ENCODE measurements around the gene SERHL2.
"Not testable (repeated sequence)": the region's sequence is repeated elsewhere in the genome, so short reads cannot be mapped to it uniquely, and the experiment has no call there.

SERHL2 gene, protein sequence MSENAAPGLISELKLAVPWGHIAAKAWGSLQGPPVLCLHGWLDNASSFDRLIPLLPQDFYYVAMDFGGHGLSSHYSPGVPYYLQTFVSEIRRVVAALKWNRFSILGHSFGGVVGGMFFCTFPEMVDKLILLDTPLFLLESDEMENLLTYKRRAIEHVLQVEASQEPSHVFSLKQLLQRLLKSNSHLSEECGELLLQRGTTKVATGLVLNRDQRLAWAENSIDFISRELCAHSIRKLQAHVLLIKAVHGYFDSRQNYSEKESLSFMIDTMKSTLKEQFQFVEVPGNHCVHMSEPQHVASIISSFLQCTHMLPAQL

DNA sequence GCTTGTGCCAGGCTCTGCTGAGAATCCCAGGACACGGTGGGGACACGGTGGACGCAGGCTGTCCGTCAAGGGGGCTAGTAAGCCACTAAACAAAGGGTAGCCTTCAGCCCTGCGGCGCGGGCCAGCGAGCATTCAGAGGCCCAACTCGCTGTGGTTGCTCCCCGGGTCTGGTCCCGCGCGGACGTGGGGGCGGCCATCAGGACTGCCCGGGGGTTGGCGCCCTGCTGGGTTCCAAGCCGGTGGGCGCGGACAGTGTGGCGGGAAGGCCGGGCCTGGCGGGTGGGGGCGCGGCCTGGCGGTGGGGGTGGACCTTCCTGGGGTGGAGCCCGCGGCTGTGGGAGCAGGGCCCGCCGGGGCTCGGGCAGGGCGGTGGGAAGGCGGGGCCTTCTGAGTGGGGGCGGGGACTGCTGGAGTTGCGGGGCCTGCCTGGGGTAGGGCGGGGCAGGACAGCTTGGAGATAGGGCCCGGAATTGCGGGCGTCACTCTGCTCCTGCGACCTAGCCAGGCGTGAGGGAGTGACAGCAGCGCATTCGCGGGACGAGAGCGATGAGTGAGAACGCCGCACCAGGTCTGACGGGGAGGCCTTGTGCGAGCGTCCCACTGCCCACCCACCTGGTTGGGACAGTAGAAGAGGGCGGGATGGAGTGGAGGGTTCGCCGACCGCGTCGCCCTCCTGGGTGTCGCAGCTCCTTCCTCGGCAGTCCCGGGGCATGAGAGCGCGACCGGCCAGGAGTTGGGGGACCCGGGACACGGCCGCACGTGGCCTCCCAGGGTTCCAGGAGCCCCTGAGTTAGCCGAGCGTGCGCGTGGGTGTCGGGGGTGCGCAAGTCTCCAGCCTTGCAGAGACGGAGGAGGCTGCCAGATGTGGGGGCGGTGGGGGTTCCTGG is at the start of gene SERHL2:
TSS of gene SERHL2 (plus strand) at position 482 of the 887 bp plus-strand sequence. CDS start at position 547, 65 bp downstream.
- DNase-seq: peak; percentile 83

DNA sequence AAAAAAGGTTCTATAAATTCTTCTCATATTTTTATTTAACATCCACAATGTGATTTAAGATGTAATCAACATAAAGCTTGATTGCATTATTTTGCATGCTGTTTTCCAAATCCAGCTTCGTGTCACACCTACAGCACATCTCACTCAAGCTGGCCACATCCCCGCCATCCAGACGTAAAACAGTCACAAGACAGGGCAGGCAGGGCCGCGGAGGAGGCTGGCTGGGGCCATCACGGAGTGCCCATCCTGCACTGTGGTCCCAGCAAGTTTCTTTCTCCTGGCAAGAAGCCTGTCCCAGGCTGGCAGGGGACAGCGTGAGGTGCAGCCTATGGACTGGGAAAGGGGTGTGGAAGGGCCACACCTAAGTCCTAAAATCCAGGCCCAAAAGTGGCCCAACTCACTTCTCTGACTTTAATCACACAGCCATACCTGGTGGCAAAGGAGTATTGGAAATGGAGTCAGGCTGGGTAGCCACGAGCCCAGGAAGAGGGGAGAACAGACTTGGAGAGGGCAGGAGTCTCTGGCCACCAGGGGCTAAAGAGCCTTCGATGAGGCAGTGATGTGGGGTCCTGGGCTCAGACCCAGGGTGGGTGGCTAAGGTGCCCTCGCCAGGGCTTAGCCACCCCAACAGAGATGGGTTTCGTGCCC is 45.3 kb upstream of the SERHL2 start:
- DNase-seq: not testable (repeated sequence)

DNA sequence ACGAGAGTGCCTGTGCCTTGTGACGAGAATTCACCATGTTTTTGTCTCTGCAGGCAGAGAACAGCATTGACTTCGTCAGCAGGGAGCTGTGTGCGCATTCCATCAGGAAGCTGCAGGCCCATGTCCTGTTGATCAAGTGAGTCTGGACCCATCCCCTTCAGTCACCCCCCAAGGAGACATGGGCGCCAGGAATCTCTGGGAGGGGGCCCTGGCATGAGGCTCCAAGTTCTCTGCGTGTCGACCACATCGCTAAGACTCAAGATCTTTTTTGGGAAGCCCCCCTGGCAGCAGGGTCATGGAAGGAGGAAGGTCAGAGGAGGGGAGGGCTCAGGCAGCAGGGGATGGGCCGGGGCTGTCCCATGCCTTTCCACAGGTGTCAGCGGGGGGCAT is 44.8 kb upstream of the SERHL2 start:
- DNase-seq: not testable (repeated sequence)

DNA sequence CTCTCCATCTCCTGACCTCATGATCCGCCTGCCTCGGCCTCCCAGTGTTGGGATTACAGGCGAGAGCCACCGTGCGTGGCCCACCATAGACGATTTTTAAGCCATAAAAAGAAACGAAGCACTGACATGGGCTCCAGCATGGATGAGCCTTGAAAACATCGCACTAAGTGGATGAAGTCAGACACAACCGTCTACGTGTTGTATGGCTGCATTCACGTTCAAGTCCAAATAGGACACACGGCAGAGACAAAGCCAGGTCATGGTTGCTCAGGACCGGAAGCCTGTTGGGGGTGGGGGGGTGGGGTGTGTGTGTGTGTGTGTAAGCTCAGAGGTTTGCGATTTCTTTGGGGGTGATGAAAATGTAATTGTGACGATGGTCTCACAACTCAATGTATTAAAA is 44.2 kb upstream of the SERHL2 start:
- no peak for DNase-seq

DNA sequence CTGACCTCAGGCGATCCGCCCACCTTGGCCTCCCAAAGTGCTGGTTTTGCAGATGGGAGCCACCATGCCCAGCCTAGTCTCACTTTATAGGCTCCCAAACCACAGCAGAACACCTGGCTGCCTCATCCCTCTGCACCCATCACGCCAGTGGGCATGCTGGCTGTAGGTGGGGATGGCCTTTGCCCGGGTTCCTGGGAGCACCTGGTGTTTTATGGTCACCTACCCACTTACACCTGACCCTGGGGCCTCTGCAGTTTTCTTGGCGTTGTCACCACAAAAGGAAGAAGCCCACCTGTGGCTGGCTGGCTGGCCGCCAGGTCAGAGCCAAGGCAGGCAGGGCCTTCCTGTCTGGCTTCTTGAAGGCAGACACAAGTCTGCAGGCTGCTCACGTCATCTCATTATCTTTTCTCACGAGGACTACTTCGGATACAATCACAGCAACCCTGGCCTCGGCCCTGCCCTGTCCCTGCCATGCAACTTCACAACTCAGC is 42.3 kb upstream of the SERHL2 start:
- DNase-seq: no peak

DNA sequence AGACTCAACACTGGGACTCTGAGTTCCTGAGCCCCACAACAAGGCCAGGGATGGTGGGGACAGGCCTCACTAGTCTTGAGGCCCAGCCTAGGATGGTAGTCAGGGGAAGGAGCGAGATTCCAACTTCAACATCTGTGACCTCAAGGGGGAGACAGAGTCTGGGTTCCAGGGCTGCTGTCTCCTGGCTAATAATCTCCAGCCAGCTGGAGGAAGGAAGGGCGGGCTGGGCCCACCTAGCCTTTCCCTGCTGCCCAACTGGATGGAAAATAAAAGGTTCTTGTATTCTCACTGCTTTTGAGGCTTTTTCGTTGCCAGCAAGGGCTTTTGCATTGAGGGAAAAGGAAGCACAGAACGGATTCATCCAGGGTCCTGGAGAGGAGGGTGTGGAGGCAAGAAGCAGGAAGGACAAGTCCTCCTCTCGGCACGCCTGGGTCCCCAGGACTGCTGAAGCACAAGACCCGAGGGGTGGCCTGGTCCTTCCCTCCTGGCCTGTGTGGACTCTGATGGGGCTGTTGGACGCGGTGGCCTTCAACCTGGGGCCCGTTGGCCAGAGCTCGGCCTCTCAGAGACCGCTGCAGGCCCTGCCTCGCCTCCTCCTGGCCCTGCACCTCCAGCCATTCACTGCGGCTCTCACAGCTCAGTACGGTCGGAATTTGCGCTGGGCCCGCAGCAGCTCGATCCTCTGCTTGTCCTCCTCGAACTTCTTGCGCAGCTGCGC is 41.3 kb upstream of the SERHL2 start:
- not testable (repeated sequence) for DNase-seq

DNA sequence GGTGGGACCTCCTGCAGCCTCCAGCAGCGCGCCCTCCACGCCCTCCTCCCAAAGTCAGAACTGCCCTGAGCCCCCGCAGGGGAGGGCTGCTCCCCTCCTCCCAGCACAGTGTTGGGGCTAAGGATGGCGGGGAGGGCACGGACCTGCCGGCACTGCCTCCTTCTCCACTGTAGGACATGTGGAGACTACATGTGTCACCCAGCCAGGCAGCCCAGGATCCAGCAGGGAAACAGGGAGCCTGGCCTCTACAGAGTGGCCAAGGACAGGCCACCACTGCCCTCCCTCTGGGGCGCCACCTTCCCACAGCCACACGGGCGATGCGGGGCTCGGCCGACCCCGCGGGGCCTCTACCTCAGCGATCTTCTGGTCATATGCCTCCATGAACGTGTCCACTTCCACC is 39.4 kb upstream of the SERHL2 start:
- not testable (repeated sequence) for DNase-seq

DNA sequence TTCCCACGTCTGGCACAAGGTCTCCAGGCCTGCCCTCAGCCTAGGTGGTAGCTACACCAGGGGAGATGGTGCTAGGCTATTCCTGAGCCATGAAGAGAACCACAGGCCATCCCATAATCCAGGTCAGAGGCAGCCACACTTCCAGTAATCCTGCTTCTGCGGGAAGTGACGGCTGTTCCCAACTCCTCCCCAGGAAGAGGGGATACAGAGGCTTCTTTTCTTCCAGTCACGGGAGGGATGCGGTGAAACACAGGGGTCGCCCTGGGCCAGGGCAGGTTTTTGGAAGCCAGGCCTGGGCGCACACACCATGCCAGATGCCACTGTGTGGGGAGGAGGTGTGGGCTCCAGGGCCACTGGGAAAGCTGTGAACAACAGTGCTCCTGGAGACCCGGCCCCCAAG is 38.5 kb upstream of the SERHL2 start:
- DNase-seq: not testable (repeated sequence)

DNA sequence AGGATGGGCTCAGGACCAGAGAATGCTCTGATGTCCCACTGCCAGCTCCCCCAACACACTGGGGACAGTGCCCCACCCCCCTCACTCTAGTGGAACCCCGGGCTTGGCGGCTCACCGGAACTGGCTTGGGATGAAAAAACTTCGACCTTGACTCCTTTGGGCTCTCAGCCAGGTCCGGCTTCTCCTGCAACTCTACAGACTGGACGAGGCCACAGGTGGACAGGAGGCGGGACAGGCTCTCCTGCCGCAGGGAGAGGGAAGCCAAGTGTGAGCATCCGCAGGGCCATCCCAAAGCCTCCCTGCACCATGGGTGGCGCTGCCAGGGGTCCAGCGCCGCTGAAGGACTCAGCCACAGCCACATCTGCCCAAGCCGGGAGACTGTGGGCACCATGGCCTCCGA is 37.9 kb upstream of the SERHL2 start:
- no peak for DNase-seq

DNA sequence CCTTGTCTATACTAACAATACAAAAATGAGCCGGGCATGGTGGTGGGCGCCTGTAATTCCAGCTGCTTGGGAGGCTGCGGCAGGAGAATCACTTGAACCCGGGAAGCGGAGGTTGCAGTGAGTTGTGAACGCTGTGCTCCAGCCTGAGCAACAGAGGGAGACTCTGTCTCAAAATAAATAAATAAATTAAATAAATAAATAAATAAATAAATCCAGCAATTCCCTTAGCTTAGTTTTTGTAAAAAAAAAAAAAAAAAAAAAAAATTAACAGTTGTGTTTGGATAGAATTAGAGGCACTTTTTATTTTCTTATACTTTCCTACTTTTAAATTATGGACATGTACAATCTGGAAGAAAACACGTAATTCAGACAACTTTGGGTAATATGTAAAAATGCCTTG is 36.7 kb upstream of the SERHL2 start:
- not testable (repeated sequence) for DNase-seq

DNA sequence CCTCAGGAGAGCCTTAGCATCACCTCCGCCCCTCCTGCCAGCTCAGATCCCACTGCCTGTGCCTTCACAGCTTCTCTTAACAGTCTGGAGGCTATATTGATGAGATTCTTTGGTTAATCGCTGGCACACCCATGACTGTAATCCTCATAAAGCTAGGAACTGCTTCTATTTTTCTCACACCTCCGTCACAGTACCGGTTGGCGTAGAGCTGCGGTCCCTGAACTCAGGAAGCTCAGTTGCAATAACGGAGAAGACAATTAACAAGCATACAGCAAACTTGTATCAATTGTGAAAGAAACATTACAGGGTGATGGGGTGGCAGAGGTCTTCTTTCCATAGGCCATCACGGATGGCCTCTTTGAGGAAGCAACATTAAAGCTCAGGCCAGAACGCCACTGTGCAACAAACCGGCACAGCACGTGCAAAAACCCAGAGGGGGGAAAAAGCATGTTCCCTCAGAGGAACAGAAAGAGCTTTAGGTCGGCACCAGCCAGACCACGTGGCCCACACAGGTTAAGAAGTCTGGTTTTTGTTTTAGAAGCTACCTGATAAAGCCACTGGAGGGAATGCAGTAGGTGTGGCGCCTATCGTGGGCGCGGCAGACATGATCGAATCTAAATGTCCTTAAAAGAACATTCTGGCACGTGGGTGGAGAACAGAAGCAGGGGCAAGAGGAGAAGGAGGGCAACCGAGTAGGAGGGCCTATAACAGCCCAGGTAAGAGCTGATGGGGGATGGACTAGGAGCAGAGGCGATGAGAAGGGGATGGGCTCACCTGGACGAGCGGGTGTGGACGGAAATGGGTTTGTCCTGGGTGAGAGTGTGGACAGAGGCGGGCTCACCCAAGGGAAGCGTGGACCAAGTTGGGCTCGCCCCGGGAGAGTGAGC is 34.9 kb upstream of the SERHL2 start:
- DNase-seq: not testable (repeated sequence)

DNA sequence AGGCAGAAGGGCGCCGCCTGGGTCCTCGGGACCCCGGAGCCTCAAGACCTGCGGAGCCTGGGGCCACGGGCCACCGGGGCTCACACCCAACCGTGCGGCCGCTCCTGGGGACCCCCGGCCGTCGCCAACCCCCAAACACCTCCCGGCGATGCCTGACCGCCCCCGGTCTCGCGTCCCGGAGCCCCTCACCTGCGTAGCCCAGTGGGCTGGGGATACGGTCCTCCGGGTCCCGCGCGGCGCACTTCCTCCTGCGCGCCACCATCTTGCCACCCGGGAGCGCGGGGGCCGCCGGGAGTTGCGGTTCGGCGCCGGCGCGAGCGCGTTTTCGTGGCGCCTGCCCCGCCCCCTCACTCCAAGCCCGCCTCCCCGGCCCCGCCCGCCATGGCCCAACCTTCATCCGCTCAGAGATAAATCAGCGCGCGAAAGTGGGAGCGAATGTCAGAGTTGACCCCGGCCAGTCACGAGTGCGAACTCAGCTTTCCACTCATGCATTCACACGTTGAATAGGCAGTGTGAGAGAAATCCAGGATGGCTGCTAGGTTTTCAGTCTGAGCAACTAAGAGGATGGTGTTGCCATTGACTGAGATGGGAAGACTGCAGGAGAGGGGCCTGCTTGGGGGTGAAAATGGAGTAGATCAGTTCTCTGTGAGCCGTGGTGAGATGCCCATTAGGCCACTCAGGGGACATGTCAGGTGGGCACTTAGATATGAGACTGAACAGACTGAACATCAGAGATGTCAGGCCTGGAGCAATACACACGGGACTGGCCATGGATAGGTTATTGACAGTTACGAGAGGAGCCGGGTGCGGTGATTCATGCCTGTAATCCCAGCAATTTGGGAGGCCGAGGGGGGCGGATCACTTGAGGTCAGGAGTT is 34.0 kb upstream of the SERHL2 start, which contains the start of gene RRP7A:
TSS of gene RRP7A (minus strand) at position 272 of the 877 bp plus-strand sequence. CDS start at position 262, 10 bp downstream.
- DNase-seq: peak; percentile 85

DNA sequence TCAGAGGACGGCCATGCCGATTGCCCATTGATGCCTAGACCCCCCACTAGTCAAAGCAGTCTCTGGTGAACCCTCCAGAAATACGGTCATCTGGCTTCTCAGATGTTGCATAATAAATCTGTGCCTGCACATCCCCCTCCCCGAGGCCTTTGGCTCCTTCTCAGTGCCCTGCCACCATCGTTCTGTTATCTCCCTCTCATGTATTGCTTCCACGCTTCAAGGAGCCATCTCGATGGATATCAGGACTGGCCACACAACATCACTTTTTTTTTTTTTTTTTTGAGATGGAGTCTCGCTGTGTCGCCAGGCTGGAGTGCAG is 32.6 kb upstream of the SERHL2 start:
- no peak for DNase-seq

DNA sequence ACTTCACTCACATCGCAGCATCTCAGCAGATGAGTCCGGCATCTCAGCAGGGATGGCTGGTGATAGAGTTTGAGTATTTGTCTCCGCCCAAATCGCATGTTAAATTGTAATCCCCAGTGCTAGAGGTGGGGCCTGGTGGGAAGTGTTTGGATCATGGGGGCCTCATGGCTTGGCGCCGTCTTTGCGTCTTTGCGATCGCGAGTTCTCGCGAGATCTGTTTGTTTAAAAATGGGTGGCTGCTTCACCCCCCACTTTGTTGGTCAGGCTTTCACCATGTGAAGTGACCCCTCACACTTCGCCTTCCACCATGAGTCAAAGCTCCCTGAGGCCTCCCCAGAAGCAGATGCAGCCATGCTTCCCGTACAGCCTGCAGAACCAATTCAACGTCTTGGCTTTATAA is 31.2 kb upstream of the SERHL2 start:
- no peak for DNase-seq

DNA sequence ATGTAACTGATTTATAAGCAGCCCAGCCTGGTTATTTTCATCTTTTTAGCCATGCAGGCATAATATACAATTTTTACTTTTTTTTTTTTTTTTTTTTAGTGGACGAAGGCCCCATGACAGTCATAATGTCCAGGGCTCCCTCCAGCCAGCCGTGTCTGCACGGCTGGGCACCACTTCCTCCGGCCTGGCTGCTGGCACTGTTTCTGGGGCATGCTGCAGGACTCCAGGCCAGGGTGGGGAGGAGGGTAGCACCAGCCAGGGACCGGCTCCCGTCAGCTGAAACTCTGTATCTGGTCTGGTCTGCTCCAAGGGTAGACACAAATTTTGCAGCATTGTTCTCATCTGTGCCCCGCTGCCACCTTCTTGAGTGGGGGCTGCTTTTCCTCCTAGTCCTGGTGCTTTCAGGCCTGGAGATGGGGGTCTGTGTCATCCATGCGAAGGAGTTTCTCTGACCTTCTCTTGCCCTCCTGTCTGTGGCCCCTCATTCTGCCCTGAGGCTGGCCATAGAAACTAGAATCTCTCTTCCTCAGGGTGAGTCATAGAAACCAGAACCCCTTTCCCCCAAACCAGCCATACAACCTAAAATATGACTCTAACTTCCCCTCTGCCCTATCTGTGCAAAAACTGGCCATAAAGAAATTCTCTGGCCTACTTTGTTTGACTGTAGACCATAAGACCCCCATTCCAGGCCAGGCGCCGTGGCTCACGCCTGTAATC is 25.0 kb upstream of the SERHL2 start:
- no peak for DNase-seq

DNA sequence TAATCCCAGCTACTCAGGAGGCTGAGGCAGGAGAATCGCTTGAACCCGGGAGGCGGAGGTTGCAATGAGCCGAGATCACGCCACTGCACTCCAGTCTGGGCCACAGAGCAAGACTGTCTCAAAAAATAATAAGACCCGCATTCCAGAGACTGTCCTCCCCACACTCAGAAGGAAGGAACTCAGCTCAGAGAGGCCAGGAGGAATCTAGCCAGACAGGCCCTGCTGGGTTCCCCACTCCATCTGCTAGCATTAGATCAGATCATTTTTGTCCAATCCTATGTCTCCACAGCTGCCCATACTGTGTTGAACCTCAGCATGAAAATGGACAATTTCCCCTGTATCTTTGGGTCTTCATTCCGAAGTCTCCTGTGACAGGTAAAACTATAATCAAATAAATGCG is 24.3 kb upstream of the SERHL2 start:
- not testable (repeated sequence) for DNase-seq

DNA sequence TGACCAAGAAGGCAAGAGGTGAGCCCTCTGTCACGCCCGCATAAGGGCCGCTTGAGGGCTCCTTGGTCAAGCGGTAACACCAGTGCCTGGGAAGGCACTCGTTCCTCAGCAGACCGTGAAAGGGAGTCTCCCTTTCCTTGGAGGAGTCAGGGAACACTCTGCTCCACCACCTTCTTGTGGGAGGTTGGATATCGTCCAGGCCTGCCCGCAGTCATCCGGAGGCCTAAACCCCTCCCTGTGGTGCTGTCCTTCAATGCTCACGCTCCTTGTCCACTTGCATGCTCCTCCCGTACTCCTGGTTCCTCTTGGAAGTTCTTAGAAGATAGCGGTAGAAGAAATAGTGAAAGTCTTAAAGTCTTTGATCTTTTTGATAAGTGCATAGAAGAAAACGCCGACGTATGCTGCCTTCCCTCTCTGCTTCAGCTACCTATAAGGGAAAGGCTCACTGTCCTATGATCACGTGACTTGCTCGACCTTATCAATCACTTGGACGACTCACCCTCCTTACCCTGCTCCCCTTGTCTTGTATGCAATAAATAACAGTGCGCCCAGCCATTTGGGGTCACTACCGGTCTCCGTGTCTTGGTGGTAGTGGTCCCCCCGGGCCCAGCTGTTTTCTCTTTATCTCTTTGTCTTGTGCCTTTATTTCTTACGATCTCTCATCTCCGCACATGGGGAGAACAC is 22.2 kb upstream of the SERHL2 start:
- DNase-seq: not testable (repeated sequence)

DNA sequence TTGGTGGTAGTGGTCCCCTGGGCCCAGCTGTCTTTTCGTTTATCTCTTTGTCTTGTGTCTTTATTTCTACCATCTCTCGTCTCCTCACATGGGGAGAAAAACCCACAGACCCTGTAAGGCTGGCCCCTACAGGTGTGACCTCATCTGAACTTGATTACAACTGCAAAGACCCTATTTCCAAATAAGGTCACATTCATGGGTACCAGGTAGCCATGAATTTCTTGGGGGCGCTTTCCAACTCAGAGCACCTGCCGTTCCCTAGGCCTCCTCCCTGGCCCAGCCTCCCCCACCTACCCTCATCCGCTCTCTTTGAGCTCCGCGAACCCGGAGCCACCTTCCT is 20.1 kb upstream of the SERHL2 start:
- no peak for DNase-seq

DNA sequence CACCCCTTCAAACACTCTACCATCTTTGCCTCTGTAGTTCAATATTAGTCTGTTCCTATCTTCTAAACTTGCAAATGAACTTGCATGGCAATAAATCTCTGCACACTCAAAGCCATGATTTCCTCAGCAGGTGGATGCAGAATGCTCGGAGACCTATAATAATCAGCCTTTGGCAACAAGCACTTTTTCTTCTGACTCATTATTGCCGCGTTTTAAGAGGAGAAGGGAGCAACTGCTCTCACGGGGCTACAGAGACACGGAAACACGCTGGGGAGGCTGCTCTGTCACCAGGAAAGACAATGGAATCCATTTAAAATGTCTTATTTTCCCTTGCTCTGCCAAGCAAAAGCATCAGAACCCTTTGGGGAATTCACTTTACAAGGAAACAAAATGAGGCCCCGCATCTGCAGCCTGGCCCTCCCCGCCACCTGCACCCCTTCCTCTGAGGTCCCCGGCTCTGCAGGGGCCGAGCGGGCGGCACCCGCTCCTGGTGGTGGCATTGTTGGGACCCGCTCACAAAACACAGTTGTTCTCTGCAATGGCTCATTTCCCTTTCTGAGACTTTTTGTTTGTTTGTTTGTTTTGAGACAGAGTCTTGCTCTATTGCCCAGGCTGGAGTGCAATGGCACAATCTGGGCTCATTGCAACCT is 18.5 kb upstream of the SERHL2 start:
- DNase-seq: not testable (repeated sequence)
